ENCODE results near the gene RBM26.
"Not testable (repeated sequence)": the region's sequence is repeated elsewhere in the genome, so short reads cannot be mapped to it uniquely, and the experiment has no call there.

RBM26 gene

DNA sequence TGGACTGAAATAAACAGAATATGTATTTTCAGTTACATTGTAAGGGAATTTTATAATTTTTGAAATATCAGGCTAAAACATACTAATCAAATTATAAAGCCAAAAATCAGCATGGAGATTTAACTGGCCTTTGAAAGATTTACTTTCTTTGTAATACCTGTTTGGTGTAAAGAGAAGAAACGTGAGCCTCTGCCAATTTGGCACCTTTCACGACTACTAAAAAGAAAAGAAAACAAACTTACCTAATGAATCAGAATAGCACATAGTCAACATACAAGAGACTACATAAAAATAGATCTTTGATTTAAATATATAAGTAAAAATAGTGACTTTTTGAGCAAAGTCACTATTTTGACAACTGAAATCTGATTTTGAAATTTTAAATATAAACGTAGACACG is 87.4 kb downstream of the RBM26 start:
- no peak for DNase-seq (ENCODE audit: low spot score)

DNA sequence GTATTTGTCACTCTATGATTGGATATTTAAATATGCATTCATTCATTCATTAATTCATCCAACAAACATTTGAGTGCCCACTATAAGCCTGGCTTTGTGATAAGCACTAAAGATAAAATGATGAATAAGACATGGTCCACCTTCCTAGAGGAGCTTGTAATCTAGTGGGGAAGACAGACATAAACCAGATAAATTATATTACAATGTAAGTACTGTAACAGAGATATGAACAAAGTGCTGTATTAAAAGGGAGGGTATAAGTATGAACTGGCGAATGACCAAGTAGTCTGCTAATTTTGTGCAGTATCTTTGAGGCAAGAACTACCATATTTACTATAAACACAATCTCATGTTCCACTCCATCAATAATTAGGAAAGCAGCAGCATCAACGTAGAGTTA is 88.2 kb downstream of the RBM26 start:
- no peak for DNase-seq (ENCODE audit: low spot score)

DNA sequence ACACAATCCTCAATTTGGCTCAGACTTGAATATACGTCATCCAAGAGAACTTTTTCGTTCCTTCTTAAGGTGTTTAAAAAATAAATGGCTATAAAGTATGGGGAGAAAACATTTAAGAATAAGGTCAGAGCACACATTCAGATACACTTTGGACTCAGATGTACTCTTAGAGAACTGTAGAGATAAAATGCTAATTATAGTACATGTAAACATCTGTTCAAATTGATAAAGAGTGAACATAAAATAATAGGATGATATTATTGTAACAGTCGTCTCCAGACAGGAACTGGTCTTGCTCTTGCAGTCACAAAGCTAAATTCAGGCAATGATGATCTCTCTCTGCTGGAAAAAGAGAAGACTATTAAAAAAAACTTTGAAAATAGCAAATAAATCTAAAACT is 91.4 kb downstream of the RBM26 start:
- DNase-seq (ENCODE audit: low spot score), result no peak

DNA sequence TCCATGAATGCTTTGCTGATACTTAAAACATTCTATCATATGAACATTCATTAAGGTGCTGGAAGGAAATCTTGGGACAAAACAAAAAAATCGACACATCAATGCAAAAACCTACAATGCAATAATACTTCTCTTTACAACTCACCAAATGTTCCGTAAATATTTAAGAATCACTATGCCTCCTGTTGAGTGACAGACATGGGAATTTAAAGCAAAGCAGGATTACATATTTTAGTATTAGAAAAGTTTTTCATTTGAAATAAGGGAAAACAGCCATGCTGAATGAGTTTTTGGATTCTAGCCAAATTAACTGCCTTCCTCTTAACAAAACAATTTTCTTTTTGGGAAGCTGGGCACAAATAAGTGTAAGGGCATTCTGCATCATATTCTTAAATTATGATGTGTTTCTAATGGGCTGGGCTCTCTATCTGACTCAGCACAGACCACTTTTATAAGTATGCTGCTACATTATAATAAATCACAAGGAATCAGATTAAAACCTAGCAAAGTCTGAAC is 93.7 kb downstream of the RBM26 start:
- DNase-seq (ENCODE audit: low spot score), result no peak

DNA sequence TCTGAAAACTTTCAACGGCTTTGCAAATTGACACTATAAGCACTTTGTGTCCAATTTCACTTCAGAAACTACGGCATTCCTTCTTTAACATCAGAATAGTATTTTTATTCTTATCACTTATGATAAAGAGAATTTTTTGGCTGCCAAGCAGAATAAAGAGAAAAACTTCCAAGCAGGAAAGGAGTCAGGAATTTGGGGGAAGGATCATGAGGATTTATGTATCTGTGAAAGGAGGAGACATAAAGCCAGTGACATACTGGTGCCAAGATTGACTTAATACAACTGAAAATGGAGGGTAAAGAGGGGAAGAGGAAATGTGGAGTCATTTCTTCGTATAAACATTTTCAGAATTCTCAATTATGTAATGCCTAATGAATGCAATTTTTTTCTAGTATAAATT is 94.7 kb downstream of the RBM26 start:
- DNase-seq (ENCODE audit: low spot score), result no peak

DNA sequence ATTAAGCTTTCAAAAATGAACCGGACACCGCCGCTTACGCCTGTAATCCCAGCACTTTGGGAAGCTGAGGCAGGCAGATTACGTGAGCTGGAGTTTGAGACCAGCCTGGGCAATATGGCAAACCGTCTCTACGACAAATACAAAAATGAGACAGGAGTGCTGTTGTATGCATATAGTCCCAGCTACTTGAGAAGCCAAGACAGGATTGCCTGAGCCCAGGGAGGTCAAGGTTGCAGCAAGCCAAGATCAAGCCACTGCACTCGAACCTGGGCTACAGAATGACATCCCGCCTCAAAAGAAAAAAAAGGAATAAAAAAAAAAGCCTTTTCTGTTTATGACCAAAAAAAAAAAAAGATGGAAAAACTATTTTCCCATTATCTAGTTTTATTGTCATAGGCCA is 96.4 kb downstream of the RBM26 start:
- no peak for DNase-seq (ENCODE audit: low spot score)

DNA sequence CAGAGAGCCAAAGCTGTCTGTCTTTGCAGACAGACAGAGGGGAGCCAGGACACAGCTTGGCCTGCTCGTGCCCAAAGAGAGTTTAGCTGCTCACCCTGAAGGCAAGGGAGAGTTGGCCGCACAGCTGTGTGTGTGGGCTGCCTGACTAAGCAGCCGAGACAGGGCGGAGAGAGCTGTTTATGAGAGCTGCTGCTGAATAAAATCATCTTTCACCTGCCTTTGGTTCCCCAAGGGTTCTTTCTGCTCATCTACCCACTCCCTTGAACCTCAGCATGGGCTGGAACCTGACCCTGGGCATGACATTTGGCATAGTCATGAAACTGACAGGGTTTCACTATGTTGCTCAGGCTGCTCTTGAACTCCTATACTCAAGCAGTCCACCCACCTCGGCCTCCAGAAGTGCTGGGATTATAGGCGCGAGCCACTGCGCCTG is 98.2 kb downstream of the RBM26 start:
- DNase-seq (ENCODE audit: low spot score), result no peak

DNA sequence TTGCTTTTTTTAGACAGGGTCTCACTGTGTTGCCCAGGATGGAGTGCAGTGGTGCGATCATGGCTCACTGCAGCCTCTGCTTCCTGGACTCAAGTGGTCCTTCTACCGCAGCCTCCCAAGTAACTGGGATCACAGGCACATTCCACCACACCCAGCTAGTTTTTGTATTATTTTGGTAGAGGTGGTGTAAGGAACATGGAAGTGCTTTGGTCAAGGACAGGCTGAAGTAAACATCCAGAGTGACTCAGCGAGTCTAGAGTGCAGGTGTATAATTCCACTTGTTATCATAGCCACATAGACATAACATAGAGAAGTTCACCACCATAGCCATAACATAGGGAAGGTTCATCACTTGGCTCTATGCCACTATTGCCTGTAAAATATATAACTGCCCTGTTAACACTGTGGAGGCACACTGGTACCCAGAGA is 98.6 kb downstream of the RBM26 start:
- DNase-seq (ENCODE audit: low spot score), result no peak

DNA sequence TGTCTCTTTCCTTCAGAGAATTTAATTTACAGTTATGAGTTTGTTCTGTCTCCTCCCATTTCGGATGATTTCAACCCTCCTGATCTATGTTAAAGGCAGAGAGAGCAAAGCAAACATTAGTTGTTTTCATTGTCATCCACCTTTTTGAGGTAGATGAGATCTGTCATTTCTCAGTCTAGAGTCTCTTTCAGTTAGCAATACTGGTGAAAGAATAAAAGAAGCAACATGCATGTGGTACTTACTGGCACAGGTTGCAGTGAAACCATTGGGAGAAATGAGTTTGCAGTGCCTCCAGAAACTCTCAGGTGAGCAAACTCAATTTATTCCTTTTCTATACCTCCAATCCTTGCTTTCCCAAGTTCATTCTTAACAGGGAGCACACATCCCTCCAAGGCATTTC is 99.4 kb downstream of the RBM26 start:
- no peak for DNase-seq (ENCODE audit: low spot score)

DNA sequence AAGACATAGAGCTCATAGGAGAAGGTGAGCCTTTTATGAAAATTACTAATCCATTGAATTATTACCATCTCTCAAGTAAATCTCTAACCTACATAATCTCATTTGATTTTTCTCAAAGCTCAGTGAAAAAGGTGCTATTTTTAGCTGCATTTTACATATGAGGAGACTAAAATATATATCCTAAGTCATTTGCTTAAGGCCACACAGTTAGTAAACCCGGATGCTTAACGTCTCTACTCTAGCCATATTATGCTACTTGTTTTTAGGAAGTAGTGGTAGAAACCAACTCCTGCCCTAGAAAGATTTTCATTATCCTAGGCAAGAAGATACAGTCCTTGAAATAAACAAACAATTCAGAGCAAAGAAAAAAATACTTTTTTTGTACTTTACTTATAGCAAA is 108.9 kb downstream of the RBM26 start:
- no peak for DNase-seq (ENCODE audit: low spot score)

DNA sequence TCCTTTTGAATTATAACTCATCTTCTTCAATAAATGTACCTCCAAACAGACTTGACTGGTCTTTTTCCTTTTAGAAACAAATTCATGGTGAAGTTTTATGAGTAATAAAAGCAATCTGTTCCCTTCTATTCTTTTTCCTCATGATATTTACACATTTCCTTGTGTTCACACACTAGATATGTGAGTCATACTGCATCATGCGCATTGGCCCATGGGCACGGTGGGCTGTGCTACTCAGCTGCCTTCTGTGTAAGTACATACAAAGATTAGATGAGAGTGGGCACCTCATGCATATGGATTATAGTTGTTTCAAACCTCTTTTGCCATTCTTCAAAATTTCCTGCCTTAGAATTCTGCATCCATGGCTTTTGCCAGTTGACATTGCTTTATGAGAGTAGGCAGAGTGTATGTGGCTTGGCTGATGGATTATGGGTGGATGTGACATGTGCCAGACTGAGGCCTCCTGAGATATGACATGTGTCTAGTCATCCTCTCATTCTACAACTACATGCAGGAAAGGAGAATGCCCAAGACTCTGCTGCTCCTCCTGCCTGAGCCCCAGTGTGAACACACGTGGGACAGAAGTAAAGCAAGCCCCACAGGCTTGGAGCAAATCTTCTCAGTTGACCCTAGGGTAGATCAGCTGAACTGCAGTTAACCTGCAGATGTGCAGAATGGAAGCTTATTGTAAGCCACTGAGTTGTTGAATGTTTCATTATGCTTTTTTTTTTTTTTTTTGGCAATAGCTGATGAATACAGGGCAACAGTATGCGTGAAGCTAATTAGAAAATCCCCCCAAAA is 109.9 kb downstream of the RBM26 start:
- DNase-seq (ENCODE audit: low spot score), result no peak

DNA sequence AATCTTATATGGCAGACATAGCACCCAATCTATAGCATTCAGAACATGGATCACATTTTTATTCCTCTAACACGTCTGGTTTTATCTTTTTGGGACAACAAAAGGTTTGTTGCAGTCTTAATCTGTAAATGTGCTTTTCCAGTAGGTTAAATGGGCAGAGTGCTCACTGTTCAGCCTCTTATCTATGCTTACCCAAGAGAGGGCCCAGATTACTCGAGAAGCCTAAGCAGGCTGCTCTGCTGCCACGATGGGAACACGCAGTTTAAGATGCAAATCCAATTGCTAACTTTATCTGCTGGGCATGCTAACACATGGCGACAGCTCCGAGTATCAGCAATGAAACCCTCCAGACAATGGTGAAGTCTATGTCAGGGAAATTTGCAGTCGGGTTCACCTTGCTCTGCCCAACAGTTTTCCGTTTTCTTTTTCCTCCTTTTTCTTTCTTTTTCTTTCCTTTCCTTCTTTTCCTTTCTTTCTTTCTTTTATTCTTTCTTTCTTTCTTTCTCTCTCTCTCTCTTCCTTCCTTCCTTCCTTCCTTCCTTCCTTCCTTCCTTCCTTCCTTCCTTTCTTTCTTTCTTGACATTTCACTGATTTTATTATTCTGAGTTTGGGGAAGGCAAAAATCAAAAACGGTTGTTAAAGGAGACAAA is 115.3 kb downstream of the RBM26 start:
- DNase-seq (ENCODE audit: low spot score), result no peak

DNA sequence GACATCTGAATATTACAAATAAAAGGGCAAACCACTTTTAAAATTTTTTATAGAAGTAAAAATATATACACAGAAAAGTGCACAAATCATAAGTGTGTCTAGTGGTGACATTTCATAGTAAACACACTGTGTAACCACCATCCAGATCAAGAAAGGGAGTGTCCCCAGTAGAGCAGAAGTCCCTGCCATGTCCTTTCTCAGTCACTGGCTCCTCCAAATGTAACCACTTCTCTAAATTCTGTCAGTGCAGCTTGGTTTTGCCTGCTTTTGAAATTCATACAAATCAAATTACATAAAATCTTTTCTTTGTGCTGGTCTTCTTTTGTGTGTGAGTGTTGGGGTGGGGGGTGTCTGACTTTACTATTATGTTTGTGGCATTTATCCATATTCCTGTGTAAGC is 116.5 kb downstream of the RBM26 start:
- DNase-seq (ENCODE audit: low spot score), result no peak

DNA sequence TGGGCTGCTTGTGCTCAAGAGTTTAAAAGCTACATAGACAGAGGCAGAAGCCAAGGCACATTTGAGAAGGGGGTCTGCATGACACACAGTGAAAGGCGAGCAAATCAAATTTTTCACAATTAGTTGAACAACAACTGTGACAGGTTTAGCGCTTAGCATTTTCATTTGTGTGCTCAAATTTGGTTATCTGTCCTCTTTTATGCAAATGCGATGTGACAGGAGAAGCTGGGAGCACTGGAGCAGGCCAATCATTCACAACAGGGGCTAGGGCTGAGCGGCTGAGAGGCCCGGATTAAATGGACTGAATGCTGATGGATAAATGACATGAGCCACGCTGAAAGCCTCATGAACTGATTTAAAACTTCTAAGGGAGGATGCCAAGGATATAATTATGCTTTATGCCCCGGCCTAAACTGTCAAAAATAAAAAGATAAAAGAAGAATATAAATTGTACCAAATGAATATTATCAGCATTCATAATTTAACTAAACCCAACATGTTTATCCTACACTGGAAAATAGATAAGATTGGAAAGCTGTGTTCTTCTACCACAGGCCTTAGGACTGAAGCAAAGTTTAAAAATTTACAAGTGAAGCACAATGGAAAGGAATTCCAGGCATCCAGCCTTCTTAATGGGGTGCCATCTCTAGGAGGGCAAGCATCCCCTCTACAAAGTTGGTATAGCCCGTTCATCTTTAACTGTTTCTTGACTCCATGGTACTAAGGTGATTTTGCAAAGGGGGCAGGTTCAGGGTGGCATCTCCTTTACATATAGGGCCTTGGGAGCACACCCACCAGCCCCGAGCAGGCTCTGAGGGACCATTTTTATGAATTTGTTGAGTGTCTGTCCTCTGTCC is 117.9 kb downstream of the RBM26 start:
- no peak for DNase-seq (ENCODE audit: low spot score)

DNA sequence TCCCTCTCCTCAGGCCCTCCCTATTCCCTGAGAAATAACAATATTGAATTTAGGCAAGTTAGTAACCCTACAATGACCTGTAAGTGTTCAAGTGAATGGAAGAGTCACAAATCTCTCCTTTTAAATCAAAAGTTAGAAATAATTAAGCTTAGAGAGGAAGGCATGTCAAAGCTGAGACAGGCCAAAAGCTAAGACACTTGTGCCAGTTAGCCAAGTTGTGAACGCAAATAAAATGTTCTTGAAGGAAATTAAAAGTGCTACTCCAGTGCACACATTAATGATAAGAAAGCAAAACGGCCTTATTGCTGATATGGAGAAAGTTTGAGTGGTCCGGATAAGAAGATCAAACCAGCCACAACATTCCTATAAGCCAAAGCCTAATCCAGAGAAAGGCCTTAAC is 120.9 kb downstream of the RBM26 start:
- no peak for DNase-seq (ENCODE audit: low spot score)

DNA sequence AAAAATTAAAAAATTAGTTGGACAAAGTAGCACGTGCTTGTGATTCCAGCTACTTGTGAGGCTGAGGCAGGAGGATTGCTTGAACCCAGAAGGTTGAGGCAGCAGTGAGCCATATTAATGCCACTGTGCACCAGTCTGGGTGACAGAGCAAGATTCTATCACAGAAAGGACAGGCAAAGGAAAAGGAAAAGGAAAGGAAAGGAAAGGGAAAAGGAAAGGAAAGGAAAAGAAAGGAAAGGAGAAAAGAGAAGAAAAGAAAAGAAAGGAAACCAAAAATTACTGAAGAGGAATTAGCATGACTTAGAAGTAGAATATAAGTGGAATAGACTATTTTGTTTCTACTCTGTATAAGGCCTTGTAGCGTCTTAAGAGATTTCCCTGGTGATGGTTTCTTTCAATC is 122.3 kb downstream of the RBM26 start:
- no peak for DNase-seq (ENCODE audit: low spot score)

DNA sequence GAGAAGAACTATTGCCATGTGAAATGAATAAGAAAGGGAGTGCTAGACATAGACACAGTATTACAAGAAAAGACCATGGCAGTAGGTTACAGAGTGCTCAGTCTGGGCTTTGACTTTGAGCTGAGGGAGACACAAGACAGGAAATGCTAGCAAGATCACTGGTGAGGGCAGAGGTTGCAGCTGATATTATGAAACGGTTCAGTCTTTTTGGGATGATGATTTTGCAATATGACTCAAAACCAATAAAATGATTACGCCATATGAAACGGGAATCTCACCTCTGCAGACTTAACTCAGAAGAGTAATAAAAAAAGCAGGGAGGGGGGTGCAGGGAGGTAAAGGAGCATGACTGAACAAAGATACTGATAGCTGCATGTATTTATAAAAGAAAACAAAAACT is 123.1 kb downstream of the RBM26 start:
- DNase-seq (ENCODE audit: low spot score), result no peak

DNA sequence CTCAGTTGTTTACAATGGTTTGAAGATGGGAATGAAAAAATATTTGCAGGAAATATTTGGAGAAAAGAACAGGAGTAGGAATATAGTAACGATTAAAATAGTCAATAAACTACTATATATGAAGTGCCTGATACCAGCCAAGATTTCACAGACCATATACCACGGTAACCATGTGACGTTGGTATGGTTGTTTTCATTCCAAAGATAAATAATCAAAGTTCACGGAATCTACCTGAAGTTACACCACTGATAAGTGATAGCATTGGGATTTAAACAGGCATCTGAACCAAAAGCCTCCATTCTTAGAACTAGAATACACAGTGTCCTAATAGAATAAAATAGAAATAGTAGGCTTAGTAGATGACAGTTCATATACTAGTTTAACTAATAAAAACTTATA is 123.5 kb downstream of the RBM26 start:
- DNase-seq (ENCODE audit: low spot score), result no peak

DNA sequence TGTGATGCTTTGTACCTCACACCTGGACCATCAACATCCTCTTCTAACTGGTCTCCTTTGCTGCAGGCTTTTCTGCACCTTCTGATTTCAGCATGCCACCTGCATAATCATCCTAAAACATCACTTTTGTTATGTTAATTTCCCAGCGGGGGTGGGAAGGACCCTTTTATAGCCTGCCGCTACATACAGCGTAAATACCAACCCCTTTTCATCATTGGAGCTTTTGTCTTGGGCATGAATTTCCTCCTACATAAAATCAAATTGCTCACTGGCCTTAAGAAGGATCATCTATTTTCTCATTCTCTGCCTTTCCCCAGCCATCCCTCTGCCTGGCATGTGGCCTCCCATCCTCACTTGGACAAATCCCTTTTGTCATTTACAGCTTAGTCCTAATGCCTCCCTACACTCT is 124.7 kb downstream of the RBM26 start:
- no peak for DNase-seq (ENCODE audit: low spot score)

DNA sequence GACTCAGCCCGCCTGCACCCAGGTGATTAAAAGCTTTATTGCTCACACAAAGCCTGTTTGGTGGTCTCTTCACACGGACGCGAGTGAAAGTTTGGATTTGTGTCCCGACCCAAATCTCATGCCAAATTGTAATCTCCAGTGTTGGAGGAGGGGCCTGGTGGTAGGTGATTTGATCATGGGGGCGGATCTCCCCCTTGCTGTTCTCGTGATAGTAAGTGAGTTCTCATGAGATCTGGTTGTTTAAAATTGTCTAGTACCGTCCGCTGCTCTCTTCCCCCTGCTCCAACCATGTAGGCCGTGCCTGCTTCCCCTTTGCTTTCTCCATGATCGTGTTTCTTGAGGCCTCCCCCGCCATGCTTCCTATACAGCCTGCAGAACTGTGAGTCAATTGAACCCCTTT is 126.3 kb downstream of the RBM26 start:
- DNase-seq (ENCODE audit: low spot score), result not testable (repeated sequence)

DNA sequence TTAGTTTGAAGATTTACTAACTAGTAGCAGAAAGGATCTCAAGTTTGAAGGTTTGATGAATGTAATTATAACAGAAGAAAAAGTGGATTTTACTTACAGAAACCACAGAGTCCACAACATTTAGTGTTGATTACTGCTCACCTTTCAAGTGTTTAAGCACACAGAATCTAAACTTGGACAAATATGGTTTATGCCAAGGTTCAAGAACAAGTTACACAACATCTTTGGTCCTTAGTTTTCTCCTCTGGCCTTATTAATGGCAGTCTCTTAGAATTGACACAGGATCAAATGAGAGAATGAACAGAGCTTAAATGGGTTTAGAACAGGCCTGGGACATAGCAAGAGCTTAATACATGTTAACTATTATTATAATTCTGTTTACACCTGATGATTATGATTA is 133.0 kb downstream of the RBM26 start:
- no peak for DNase-seq (ENCODE audit: low spot score)

DNA sequence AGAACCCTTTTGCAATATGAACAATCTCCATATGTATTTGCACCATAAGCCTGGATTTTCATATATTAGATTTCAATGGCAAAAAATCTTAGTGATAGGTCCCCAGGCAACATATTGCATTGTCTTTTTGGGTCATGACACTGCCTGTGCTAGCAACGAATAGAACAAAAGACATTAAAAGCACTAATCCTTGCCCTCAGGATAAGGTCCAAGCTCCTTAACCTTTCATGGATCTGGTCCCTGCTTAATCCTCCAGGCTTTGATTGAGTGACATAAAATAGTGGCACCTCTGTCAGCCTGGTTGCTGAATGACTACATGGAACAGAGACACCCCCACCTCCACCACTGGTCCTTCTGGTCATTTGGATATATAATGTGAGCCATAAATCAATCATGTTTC is 134.4 kb downstream of the RBM26 start:
- DNase-seq (ENCODE audit: low spot score), result no peak

DNA sequence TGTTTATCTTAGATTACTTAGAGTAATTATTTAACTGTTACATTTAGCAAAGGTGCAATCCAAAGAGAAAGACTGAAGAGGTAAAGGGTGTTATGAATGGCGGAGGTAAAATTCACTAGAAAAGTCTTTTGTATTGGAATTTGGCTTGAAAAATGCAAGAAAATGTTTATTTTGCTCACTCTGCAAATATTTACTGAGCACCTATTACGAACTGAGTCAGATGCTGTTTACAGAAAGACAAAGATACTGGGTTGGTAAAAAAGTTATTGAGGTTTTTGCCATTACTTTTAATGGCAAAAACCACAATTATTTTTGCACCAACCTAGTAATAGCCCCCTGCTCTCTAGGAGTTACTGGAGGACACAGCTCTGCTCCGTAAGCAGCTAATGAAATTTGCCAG is 135.2 kb downstream of the RBM26 start:
- no peak for DNase-seq (ENCODE audit: low spot score)
